ENCODE measurements around the gene MELK.
"Not testable (repeated sequence)": the region's sequence is repeated elsewhere in the genome, so short reads cannot be mapped to it uniquely, and the experiment has no call there.

The MELK gene

GRCh38 chr9:36572515-36573418, at the start of gene MELK:
Gene MELK, plus strand, starts transcription at chr9:36572895. Its CDS starts 8,787 bp downstream, at chr9:36581682.
- peak; percentile 92 for DNase-seq (ENCODE audit: low read depth, low spot score)

- no peak for DNase-seq (ENCODE audit: low read depth, low spot score)
Observed at GRCh38 chr9:36530224-36530623, 42.5 kb upstream of the MELK start.

GRCh38 chr9:36532353-36532752, 40.3 kb upstream of the MELK start:
- DNase-seq (ENCODE audit: low read depth, low spot score), result no peak

GRCh38 chr9:36533726-36534125, 39.0 kb upstream of the MELK start:
- DNase-seq (ENCODE audit: low read depth, low spot score), result not testable (repeated sequence)

- DNase-seq (ENCODE audit: low read depth, low spot score), result no peak
Observed at GRCh38 chr9:36535107-36535506, 37.6 kb upstream of the MELK start.

- no peak for DNase-seq (ENCODE audit: low read depth, low spot score)
Observed at GRCh38 chr9:36537861-36538260, 34.8 kb upstream of the MELK start.

- DNase-seq (ENCODE audit: low read depth, low spot score), result peak; percentile 80
Observed at GRCh38 chr9:36542355-36542754, 30.3 kb upstream of the MELK start.

GRCh38 chr9:36543916-36544315, 28.8 kb upstream of the MELK start:
- no peak for DNase-seq (ENCODE audit: low read depth, low spot score)

GRCh38 chr9:36547598-36547997, 25.1 kb upstream of the MELK start:
- no peak for DNase-seq (ENCODE audit: low read depth, low spot score)

GRCh38 chr9:36548454-36548853, 24.2 kb upstream of the MELK start:
- peak; percentile 10 for DNase-seq (ENCODE audit: low read depth, low spot score)

GRCh38 chr9:36550135-36550534, 22.6 kb upstream of the MELK start:
- no peak for DNase-seq (ENCODE audit: low read depth, low spot score)

GRCh38 chr9:36550631-36551098, 22.0 kb upstream of the MELK start:
- not testable (repeated sequence) for DNase-seq (ENCODE audit: low read depth, low spot score)

GRCh38 chr9:36551129-36551528, 21.6 kb upstream of the MELK start:
- DNase-seq (ENCODE audit: low read depth, low spot score), result no peak

- DNase-seq (ENCODE audit: low read depth, low spot score), result no peak
Observed at GRCh38 chr9:36551910-36552309, 20.8 kb upstream of the MELK start.

GRCh38 chr9:36559036-36559695, 13.5 kb upstream of the MELK start:
- DNase-seq (ENCODE audit: low read depth, low spot score), result peak; percentile 72

- peak; percentile 68 for DNase-seq (ENCODE audit: low read depth, low spot score)
Observed at GRCh38 chr9:36560771-36561170, 11.9 kb upstream of the MELK start.

GRCh38 chr9:36562801-36563200, 9.9 kb upstream of the MELK start:
- not testable (repeated sequence) for DNase-seq (ENCODE audit: low read depth, low spot score)

- no peak for DNase-seq (ENCODE audit: low read depth, low spot score)
Observed at GRCh38 chr9:36566813-36567221, 5.9 kb upstream of the MELK start.

- not testable (repeated sequence) for DNase-seq (ENCODE audit: low read depth, low spot score)
Observed at GRCh38 chr9:36568681-36569080, 4.0 kb upstream of the MELK start.

GRCh38 chr9:36571333-36571732, 1.4 kb upstream of the MELK start:
- no peak for DNase-seq (ENCODE audit: low read depth, low spot score)

GRCh38 chr9:36574045-36574444, 1.4 kb downstream of the MELK start:
- not testable (repeated sequence) for DNase-seq (ENCODE audit: low read depth, low spot score)

GRCh38 chr9:36575411-36575882, 2.8 kb downstream of the MELK start:
- no peak for DNase-seq (ENCODE audit: low read depth, low spot score)

GRCh38 chr9:36576866-36577265, 4.2 kb downstream of the MELK start:
- no peak for DNase-seq (ENCODE audit: low read depth, low spot score)

Data from ELF-1 (cell line).